SK-N-SH (cell line): ENCODE measurements around the gene RAB3IP. TPM values are rescaled to one million over a fixed set of nuclear protein-coding genes. Genes with fewer than 3 reads are reported as not detected.

ENCODE experiments used
- CTCF ChIA-PET: fragments of 300-600, 350-600 bp; formaldehyde crosslinking; extraction: SDS; loops from one replicate; lab custom pipeline; 2021; lab: Yijun Ruan, JAX
- POLR2A ChIA-PET: fragments of 350-600 bp; sonication (Branson Sonifier 250); formaldehyde crosslinking; extraction: SDS; loops from one replicate; lab custom pipeline; 2020; ENCODE audit warnings: antibody characterized with exemption, inconsistent platforms; lab: Yijun Ruan, JAX
- DNase-seq: peaks from one replicate; pipeline ENCODE4 v3.0.0; 2012
- H2AFZ ChIP-seq: fragments of 200-600 bp; sonication (generic); 2 replicates; pipeline ENCODE4 v1.8.1; 2016; ENCODE audit warnings: antibody characterized with exemption, mild to moderate bottlenecking, low read depth
- H3F3A ChIP-seq: fragments of 200-600 bp; sonication (generic); replicated peaks from 2 replicates; pipeline ENCODE3; 2016; ENCODE audit warnings: antibody characterized with exemption, mild to moderate bottlenecking; ENCODE audit not compliant: insufficient read depth
- H3K27ac ChIP-seq, 2 experiments: fragments of 200-500 bp in 1 of 2; fragments of 200-600 bp in 1 of 2; sonication (Bioruptor generic) in 1 of 2; sonication (generic), shearing (Covaris generic) in 1 of 2; 2 replicates each; pipeline versions ENCODE4 v1.5.1 to v1.6.1; 2014 to 2016; ENCODE audit warnings: low read depth in 2 of 2, inconsistent platforms in 1 of 2, low read length in 1 of 2, mild to moderate bottlenecking in 1 of 2, mixed read lengths in 1 of 2
- H3K27me3 ChIP-seq: fragments of 200-600 bp; sonication (generic), shearing (Covaris generic); 2 replicates; pipeline ENCODE4 v1.6.1; 2016; ENCODE audit warnings: mixed run types; ENCODE audit not compliant: insufficient read depth
- H3K36me3 ChIP-seq, 2 experiments: fragments of 200-500 bp in 1 of 2; fragments of 200-600 bp in 1 of 2; sonication (Bioruptor generic) in 1 of 2; sonication (generic) in 1 of 2; replicated peaks in 1 of 2; 2 replicates each; pipeline versions ENCODE3 to v1.5.1; 2014 to 2016; ENCODE audit warnings: low read length in 1 of 2, mild to moderate bottlenecking in 1 of 2; ENCODE audit not compliant: insufficient read depth in 2 of 2, control insufficient read depth in 1 of 2
- H3K4me1 ChIP-seq, 2 experiments: fragments of 200-500 bp in 1 of 2; fragments of 200-600 bp in 1 of 2; sonication (Bioruptor generic) in 1 of 2; sonication (generic), shearing (Covaris generic) in 1 of 2; 2 replicates each; pipeline versions ENCODE4 v1.5.1 to v1.6.1; 2014 to 2016; ENCODE audit warnings: low read depth in 1 of 2, low read length in 1 of 2, mixed run types in 1 of 2; ENCODE audit not compliant: insufficient read depth in 2 of 2, control insufficient read depth in 1 of 2
- H3K4me2 ChIP-seq: fragments of 200-600 bp; sonication (generic), shearing (Covaris generic); 2 replicates; pipeline ENCODE4 v1.6.1; 2017; ENCODE audit warnings: mixed run types
- H3K4me3 ChIP-seq, 2 experiments: fragments of 200-500 bp in 1 of 2; fragments of 200-600 bp in 1 of 2; sonication (Bioruptor generic) in 1 of 2; sonication (generic), shearing (Covaris generic) in 1 of 2; 2 replicates each; pipeline versions ENCODE4 v1.5.1 to v1.8.1; 2014 to 2016; ENCODE audit warnings: low read depth in 2 of 2, inconsistent platforms in 1 of 2, low read length in 1 of 2, mild to moderate bottlenecking in 1 of 2, mixed read lengths in 1 of 2, moderate library complexity in 1 of 2
- H3K79me2 ChIP-seq: fragments of 200-600 bp; sonication (generic); 2 replicates; pipeline ENCODE4 v1.8.1; 2017; ENCODE audit warnings: mild to moderate bottlenecking; ENCODE audit not compliant: insufficient read depth
- H3K9ac ChIP-seq: fragments of 200-600 bp; sonication (generic); 2 replicates; pipeline ENCODE4 v1.6.1; 2017; ENCODE audit warnings: mixed run types
- H3K9me2 ChIP-seq: fragments of 200-600 bp; sonication (generic); 2 replicates; pipeline ENCODE4 v1.6.1; 2017; ENCODE audit warnings: mixed run types
- H3K9me3 ChIP-seq: fragments of 200-600 bp; sonication (generic); 2 replicates; pipeline ENCODE4 v1.6.1; 2017; ENCODE audit warnings: mixed run types, mild to moderate bottlenecking, moderate library complexity
- H4K20me1 ChIP-seq: fragments of 200-600 bp; sonication (generic); 2 replicates; pipeline ENCODE4 v1.6.1; 2017; ENCODE audit warnings: mild to moderate bottlenecking, mixed run types; ENCODE audit not compliant: insufficient read depth
- CTCF ChIP-seq: fragments of 200-600 bp; sonication (generic); IDR thresholded peaks from 2 replicates; pipeline ENCODE4 v1.6.1; 2017; ENCODE audit warnings: antibody characterized with exemption, mild to moderate bottlenecking, moderate library complexity
- ELF1 ChIP-seq: IDR thresholded peaks from 2 replicates; pipeline ENCODE4 v1.4.0; 2012
- FOSL2 ChIP-seq: IDR thresholded peaks from 2 replicates; pipeline ENCODE4 v1.4.0; 2012; ENCODE audit warnings: low read depth, mild to moderate bottlenecking, moderate library complexity, borderline replicate concordance
- FOXM1 ChIP-seq: IDR thresholded peaks from 2 replicates; pipeline ENCODE4 v1.4.0; 2012; ENCODE audit warnings: low read depth, mild to moderate bottlenecking
- GABPA ChIP-seq: IDR thresholded peaks from 2 replicates; pipeline ENCODE4 v1.4.0; 2012; ENCODE audit warnings: low read depth, mild to moderate bottlenecking
- GATA2 ChIP-seq: sonication (generic); formaldehyde crosslinking; IDR thresholded peaks from 2 replicates; pipeline ENCODE4 v1.5.0; 2020; ENCODE audit warnings: mild to moderate bottlenecking, missing genetic modification reagents
- IRF3 ChIP-seq: fragments of 150-350 bp; IDR thresholded peaks from 2 replicates; pipeline ENCODE4 v1.6.1; 2016; ENCODE audit warnings: mild to moderate bottlenecking, low read depth, low read length
- PBX3 ChIP-seq: IDR thresholded peaks from 2 replicates; pipeline ENCODE4; 2012
- POLR2AphosphoS5 ChIP-seq: IDR thresholded peaks from 2 replicates; pipeline ENCODE4 v1.6.1; 2012; ENCODE audit warnings: low read depth, low read length
- RCOR1 ChIP-seq: fragments of 150-350 bp; IDR thresholded peaks from 2 replicates; pipeline ENCODE4 v1.6.1; 2017; ENCODE audit warnings: antibody characterized with exemption, low read length
- RXRA ChIP-seq: IDR thresholded peaks from 2 replicates; pipeline ENCODE4 v1.4.0; 2012; ENCODE audit warnings: low read depth, mild to moderate bottlenecking, borderline replicate concordance
- TCF12 ChIP-seq: IDR thresholded peaks from 2 replicates; pipeline ENCODE4 v1.4.0; 2012
- USF1 ChIP-seq: IDR thresholded peaks from 2 replicates; pipeline ENCODE4 v1.4.0; 2012; ENCODE audit warnings: low read depth, borderline replicate concordance
- YY1 ChIP-seq: IDR thresholded peaks from 2 replicates; pipeline ENCODE4 v1.4.0; 2012; ENCODE audit warnings: low read depth, mild to moderate bottlenecking
- WGBS: methylation state at CpG from one replicate; pipeline ENCODE4 v1.1.6; 2017; ENCODE audit warnings: low lambda C conversion rate; 5-methylcytosine and 5-hydroxymethylcytosine counted together
- polyA plus RNA-seq, 3 experiments: library from polyadenylated mRNA; depleted of rRNA; stranded (reverse); fragments of >200 nt; gene quantifications; 2 replicates each; pipeline ENCODE4 v1.2.3, GENCODE V29; 2012

RAB3IP gene
- polyA plus RNA-seq, 1 of the 3 experiments (the other 2 are of a cell fraction): 5.4 TPM

- no peaks in the 10 kb centered on the region for H4K20me1 ChIP-seq
- no peak for DNase-seq
- H3K27ac ChIP-seq: no peak overlapping the region
- peaks cover 0 to 7% of the 10 kb centered on the region in 2 experiments for H3K36me3 ChIP-seq
- H2AFZ ChIP-seq: no peak overlapping the region
- peaks cover 5% of the 10 kb centered on the region; the same call in 1 of the 2 replicates for H3K9me3 ChIP-seq
- H3K4me3 ChIP-seq: no peak overlapping the region
- no peak for TF ChIP-seq ELF1
- TF ChIP-seq TCF12: no peak
- no peak for TF ChIP-seq IRF3
- TF ChIP-seq RXRA: no peak
- 60% methylated on average over 3 of the region's 3 CpGs for WGBS
- no peaks in the 10 kb centered on the region for H3K79me2 ChIP-seq
- no peaks in the 10 kb centered on the region for H3K27me3 ChIP-seq
- H3K9ac ChIP-seq: no peak overlapping the region
- no peaks in the 10 kb centered on the region for H3K9me2 ChIP-seq
- no peaks in the 10 kb centered on the region for H3K4me1 ChIP-seq
- POLR2A ChIA-PET: no interaction called here
- no peaks in the 10 kb centered on the region for H3F3A ChIP-seq
- no peak overlapping the region for H3K4me2 ChIP-seq
- CTCF ChIA-PET: no interaction called here
Measured at GRCh38 chr12:69765515-69765914, 26.9 kb downstream of the RAB3IP start.

- POLR2A ChIA-PET: no interaction called here
- CTCF ChIA-PET: no interaction called here
Measured at GRCh38 chr12:69766260-69766659, 27.6 kb downstream of the RAB3IP start.

More at GRCh38 chr12:69766260-69766659, 27.6 kb downstream of the RAB3IP start:
- no peak overlapping the region for H3K9ac ChIP-seq
- TF ChIP-seq FOXM1: no peak
- TF ChIP-seq GATA2 (CRISPR knock-in tag): no peak
- TF ChIP-seq USF1: no peak
- no peak for TF ChIP-seq GABPA
- TF ChIP-seq CTCF: no peak
- TF ChIP-seq RCOR1: no peak
- TF ChIP-seq PBX3: no peak
- no peak for TF ChIP-seq FOSL2
- no peak for TF ChIP-seq YY1
- no peak for TF ChIP-seq POLR2AphosphoS5
- H3F3A ChIP-seq: no peaks in the 10 kb centered on the region
- no peak overlapping the region for H2AFZ ChIP-seq
- no peaks in the 10 kb centered on the region for H3K9me2 ChIP-seq
- WGBS: 81% methylated on average over 6 of the region's 6 CpGs
- H3K79me2 ChIP-seq: no peaks in the 10 kb centered on the region
- peaks cover 0 to 7% of the 10 kb centered on the region in 2 experiments for H3K36me3 ChIP-seq
- H3K27me3 ChIP-seq: no peaks in the 10 kb centered on the region
- peaks cover 5% of the 10 kb centered on the region; the same call in 1 of the 2 replicates for H3K9me3 ChIP-seq
- DNase-seq: no peak
- H3K4me1 ChIP-seq: no peaks in the 10 kb centered on the region
- H3K27ac ChIP-seq: no peak overlapping the region
- no peaks in the 10 kb centered on the region for H4K20me1 ChIP-seq
- no peak overlapping the region for H3K4me2 ChIP-seq
- H3K4me3 ChIP-seq: no peak overlapping the region
